ENCODE measurements around the gene GREB1L.

Gene GREB1L

GRCh38 chr18:21490748-21491147, 248.7 kb downstream of the GREB1L start:
- DNase-seq: no peak

DNA sequence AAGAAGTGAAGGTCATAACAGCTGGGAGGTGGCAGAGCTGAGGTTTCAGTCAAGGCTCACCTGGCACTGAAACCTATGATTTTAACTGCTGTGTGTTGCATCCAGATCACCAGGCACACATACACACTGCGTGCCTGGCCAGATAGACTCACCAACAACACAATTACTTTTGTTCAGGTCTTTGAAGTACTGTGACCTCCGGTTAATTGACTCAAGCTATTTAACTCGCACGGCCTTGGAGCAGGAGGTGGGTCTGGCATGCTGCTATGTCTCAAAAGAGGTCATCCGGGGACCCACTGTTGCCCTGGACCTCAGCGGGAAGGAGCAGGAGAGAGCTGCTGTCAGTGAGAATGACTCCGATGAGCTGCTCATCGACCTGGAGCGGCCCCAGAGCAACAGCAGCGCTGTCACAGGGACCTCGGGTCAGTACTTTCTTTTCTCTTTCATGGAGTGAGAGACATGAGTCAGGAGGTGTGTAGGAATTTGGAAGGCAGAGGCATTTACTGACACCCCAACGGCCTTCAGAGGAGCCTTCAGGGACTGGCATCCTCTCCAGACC, 254.3 kb downstream of the GREB1L start:
- no peak for DNase-seq

GRCh38 chr18:21499997-21500396, 258.0 kb downstream of the GREB1L start:
- no peak for DNase-seq

DNA sequence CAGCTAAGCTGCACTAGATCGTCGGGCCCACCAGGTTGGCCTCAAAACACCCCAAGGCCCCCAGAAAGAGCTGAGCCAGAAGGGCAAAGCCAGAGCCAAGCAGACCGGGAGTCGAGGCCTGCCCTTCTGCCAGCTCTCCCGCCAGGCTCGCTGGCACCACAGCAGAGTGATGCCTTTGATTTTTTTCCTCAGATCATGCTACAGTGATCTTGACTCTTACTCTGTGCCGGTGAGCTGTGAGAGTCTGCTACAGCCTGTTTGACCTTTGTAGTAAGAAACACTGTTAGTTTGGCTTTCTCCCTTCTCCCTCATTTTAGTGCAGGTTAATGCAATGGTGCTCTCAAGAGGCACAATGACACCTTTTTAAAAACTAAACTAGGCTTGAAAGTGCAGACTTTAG, 260.6 kb downstream of the GREB1L start:
- no peak for DNase-seq

DNA sequence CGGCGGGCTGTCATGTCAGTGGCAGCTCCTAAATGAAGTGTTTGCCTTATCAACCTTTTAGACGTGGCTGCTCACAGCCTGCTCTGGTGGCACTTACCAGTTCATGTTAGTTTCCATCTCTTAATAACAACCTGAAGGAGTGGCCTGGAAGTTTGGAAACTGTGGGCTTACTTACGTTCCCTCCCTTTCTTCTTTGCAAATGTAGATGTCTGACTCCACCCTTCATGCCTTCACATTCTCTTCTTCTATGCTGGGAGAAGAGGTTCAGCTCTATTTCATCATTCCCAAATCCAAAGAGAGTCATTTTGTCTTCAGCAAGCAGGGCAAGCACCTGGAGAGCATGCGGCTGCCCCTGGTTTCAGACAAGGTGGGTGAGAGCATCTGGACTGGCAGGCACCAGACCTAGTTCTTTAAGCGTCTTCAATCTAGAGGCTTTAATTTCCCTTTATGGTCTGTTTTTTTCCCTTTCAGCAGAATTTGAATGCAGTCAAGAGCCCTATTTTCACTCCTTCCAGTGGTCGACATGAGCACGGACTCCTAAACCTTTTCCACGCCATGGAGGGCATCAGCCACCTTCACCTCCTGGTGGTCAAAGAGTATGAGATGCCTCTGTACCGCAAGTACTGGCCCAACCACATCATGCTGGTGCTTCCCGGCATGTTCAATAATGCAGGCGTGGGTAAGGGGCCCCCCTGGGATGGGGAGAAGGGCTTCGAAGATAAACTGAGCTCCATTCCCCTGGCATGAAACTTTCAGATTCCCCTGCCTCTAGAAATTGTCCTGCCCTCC, 266.1 kb downstream of the GREB1L start:
- DNase-seq: no peak

- DNase-seq: no peak
These were observed 267.0 kb downstream of the GREB1L start for GRCh38 chr18:21509062-21509461.

- DNase-seq: no peak
These were observed 271.3 kb downstream of the GREB1L start for GRCh38 chr18:21513292-21513691.

- DNase-seq: no peak
These were observed 271.7 kb downstream of the GREB1L start for GRCh38 chr18:21513741-21514140.

DNA sequence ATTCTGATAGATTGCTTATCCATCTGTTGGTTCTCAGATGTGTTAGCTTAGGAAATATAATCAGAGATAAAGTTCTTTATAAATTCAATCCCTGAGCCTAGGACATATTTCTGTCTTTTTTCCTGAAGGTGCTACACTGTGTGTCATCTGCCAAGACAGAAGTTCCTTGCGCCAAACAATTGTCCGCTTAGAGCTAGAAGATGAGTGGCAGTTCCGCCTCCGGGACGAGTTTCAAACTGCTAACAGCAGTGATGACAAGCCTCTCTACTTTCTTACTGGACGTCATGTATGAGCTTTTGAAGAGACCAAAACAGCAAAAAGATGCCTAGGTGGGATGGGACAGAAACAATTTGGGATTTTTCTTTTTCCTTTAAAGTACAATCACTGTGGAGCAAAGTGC, 280.5 kb downstream of the GREB1L start:
- DNase-seq: no peak

- no peak for DNase-seq
These were observed 283.9 kb downstream of the GREB1L start for GRCh38 chr18:21525916-21526315.

DNA sequence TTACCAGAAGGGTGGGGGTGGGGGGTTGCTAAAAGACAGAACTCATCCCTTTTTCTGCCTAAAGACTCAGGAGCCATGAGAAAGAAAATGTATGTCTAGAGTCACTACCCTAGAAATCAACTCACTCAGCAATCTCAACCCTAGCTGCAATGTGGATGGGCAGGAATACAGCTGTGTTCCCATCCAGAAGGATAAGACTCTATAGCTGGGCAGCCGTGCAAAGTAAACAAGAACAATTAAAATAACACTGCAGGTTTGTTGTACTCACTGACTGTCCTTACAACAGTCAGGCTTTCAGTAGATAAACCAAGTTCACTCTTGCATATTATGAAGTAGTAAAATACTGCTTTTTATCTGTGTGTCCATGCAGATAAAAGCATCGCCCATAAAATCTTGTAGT, 284.4 kb downstream of the GREB1L start:
- DNase-seq: no peak

GRCh38 chr18:21534327-21534726, 292.3 kb downstream of the GREB1L start:
- no peak for DNase-seq

DNA sequence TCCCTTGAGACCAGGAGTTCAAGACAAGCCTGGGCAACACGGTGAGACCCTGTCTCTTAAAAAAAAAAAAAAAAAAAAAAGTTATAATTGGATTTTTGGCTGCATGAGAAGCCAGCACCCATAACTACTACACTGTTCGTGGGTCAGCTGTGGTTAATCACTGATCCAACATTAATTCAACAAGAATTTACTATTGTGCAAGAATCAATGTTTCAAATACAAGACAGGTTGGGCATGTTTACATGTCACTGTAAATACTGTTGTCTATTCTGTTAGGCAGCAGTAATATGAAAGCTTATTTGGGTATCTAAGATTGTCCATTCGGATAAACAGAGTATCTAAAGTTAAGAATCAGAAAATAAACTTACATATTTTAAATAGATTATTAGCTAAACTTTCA, 296.2 kb downstream of the GREB1L start:
- DNase-seq: no peak

DNA sequence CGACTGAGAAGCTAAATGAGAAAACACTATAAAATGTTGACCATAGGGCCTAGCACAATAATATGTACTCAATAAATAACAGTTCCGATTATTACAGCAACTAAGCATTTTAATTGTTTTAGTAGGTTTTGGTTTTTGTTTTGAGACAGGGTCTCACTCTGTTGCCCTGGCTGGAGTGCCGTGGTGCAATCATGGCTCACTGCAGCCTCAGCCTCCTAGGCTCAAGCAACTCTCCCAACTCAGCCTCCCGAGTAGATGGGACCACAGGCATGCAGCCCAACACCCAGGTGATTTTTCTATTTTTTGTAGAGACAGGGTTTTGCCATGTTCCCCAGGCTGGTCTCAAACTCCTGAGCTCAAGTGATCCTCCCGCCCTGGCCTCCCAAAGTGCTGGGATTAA, 304.4 kb downstream of the GREB1L start:
- DNase-seq: no peak

DNA sequence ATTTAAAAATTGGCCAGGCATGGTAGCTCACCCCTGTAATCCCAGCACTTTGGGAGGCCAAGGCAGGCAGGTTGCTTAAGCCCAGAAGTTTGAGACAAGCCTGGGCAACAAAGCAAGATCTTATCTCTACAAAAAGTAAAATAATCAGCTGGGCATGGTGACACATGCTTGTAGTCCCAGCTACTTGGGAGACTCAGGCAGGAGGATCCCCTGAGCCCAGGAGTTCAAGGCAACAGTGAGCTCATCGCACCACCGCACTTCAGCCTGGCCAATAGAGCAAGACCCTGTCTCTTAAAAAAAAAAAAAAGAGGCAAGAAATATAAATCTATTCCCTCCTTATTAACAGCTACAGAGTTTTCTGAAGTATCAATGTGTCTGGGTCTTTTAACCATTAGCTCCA, 306.6 kb downstream of the GREB1L start:
- no peak for DNase-seq

DNA sequence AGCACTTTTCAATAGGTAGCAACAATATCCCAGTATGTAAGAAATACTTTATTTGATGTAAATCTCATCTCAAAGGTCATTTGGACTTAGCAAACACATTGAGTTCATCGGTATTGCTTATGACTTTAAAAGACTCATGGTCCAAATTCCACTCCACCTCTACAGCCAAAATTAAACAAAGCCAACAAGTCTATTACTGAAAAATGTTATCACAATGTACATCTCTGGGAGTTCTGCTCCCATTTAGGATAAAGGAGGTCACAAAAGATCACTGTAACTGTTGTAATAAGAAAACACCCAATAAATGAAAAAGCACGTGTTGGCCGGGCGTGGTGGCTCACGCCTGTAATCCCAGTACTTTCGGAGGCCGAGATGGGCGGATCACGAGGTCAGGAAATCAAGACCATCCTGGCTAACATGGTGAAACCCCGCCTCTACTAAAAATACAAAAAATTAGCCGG, 308.5 kb downstream of the GREB1L start:
- DNase-seq: no peak

DNA sequence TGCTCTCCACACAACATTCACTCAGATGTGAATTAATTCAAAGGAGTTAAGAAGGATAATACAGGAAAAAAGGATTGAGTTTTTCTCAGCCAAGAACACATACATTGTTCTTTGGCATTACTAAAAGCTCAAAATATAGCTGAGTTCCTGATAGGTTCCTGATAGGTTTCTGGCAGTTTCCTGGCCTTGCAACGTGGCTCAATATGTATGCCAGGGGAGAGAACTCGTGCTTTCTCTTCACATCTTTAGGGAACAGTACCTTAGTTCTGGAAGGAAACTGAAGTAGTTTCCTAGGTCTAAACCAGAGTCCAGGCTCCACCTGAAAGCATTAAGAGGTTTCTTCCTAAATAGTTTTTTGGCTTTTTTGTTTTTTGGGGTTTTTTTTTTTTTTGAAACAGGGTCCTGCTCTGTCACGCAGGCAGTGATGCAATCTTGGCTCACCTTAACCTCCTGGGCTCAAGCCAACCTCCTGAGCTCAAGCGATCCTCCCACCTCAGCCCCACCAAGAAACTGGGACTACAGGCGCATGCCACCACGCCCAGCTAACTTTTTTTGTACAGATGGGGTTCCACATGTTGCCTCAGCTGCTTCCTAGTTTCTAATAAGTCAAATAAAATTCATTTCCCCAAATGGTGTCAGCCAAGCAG, 315.7 kb downstream of the GREB1L start:
- DNase-seq: no peak

GRCh38 chr18:21559195-21559594, 317.2 kb downstream of the GREB1L start:
- no peak for DNase-seq

DNA sequence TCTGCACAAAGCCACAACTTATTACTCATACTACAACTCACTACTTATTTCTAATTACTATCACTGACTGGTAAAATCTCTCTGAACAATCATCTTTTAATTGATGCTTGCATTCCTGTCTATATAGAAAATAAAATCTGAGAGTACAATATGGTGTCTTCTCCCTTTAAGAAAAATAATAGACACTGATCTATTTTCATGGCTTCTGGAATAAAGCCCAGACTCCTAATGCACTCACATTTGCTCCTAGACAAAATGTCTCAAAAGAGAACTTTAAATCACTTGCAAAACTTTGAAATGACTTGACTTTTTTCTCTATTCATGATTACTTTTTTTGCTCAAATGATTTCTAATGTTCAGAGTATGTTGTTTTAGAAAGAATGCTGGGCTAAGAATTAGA, 329.7 kb downstream of the GREB1L start:
- DNase-seq: no peak

Measured in NCI-H1930 (cell line).